Smooth muscle cell of bladder (primary cell): ENCODE results near the gene CBLC. TPM values are rescaled to one million over a fixed set of nuclear protein-coding genes. Genes with fewer than 3 reads are reported as not detected.

Experiments
- total RNA-seq: library from RNA; depleted of rRNA; stranded (reverse); fragments of >200 nt; gene quantifications from 2 replicates; pipeline ENCODE4 v1.2.3, GENCODE V29; 2014

The CBLC gene, protein sequence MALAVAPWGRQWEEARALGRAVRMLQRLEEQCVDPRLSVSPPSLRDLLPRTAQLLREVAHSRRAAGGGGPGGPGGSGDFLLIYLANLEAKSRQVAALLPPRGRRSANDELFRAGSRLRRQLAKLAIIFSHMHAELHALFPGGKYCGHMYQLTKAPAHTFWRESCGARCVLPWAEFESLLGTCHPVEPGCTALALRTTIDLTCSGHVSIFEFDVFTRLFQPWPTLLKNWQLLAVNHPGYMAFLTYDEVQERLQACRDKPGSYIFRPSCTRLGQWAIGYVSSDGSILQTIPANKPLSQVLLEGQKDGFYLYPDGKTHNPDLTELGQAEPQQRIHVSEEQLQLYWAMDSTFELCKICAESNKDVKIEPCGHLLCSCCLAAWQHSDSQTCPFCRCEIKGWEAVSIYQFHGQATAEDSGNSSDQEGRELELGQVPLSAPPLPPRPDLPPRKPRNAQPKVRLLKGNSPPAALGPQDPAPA
- total RNA-seq = 0.14 TPM in 1 of 2 replicates, not detected in the other

DNA sequence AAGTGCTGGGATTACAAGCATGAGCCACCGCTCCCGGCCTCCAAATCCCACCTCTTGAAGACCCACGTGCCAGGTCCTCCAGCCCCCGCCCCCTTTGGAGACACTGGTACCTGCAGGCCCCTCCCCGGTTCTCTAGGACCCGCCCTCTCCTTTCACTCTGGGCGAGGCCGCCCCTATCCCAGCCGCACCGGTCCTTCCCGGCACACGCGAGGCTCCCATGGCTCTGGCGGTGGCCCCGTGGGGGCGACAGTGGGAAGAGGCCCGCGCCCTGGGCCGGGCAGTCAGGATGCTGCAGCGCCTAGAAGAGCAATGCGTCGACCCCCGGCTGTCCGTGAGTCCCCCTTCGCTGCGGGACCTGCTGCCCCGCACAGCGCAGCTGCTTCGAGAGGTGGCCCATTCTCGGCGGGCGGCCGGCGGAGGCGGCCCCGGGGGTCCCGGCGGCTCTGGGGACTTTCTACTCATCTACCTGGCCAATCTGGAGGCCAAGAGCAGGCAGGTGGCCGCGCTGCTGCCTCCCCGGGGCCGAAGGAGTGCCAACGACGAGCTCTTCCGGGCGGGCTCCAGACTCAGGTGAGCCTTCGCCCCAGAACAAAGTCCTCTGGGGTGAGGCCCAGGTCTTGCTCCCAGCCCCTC is at the start of gene CBLC:
Gene CBLC, plus strand, starts transcription at position 176 of the 633 bp plus-strand sequence. Its CDS starts 42 bp downstream, at position 218.

DNA sequence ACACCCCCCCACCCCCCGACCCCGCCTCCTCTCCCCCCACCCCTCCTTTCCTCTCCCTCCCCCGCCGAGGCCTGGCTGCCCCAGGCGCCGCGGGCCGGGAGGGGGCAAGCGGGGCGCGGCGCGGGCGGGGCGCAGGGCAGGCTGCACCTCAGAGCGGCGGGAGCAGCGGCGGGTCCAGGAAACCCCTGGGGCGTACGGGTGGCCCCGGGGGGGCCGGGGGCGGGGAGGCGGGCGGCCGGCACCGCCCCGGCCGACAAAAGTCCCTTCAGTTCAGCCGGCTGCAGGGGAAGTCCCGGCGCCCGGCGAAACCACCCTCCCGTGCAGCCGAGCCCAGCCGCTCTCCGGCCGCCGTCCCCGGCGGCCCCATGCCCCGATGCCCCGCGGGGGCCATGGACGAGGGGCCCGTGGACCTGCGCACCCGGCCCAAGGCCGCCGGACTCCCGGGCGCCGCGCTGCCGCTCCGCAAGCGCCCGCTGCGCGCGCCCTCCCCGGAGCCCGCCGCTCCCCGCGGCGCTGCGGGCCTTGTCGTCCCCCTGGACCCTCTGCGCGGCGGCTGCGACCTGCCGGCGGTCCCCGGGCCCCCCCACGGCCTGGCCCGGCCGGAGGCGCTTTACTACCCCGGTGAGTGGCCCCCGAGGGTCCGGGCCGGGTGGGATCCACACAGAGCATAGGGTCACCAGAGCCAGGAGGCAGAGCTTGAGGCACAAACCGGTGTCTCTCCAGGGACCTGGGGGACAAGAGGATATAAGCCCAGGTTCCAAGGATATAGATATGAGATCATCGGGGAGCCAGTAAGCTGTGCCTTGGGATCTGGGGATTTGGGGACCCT is 29.1 kb upstream of the CBLC start, which contains the start of gene BCL3:
Gene BCL3, plus strand, starts transcription at position 283 of the 829 bp plus-strand sequence. Its CDS starts 83 bp downstream, at position 366.

DNA sequence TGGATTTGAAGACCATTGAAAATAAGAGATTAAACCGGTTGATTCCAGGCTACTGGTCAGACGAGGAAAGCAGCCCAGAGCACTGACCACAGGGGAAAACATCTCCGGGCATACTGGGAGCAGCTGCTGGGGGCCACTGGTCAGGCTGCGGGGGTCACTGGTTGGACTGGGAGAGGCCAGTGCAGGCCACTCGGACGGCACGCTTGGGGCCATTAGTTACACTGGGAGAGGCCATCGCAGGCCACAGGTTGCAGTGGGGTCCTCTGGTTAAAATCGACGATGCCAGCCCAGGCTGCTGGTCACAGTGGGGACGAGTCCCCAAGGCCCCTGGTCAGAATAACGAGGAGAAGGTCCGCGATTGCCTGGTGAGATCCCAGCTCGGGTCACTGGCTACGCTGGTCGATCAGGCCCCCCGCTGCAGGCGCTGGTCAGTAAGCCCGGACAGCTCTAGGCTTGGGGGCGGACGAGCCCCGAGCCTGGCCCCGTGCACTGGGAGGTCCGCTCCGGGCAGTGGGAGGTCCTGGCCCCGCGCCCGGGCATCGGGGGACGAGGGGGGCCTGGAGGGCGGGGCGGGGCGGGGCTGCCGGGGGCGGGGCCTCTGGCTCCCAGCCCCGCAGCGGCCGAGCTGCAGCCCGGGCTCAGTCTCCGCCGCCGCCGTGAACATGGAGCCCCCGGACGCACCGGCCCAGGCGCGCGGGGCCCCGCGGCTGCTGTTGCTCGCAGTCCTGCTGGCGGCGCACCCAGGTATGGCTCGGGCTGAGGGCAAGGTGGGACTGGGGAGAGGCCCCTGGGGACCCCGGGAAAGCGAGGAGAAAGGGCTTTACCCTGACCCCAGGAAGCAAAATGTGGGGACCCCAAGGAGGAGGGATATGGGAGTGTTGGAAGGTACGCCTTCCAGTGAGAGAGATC is 31.0 kb downstream of the CBLC start, which contains the start of gene BCAM:
Gene BCAM, plus strand, starts transcription at position 641 of the 909 bp plus-strand sequence. Its CDS starts 22 bp downstream, at position 663.

DNA sequence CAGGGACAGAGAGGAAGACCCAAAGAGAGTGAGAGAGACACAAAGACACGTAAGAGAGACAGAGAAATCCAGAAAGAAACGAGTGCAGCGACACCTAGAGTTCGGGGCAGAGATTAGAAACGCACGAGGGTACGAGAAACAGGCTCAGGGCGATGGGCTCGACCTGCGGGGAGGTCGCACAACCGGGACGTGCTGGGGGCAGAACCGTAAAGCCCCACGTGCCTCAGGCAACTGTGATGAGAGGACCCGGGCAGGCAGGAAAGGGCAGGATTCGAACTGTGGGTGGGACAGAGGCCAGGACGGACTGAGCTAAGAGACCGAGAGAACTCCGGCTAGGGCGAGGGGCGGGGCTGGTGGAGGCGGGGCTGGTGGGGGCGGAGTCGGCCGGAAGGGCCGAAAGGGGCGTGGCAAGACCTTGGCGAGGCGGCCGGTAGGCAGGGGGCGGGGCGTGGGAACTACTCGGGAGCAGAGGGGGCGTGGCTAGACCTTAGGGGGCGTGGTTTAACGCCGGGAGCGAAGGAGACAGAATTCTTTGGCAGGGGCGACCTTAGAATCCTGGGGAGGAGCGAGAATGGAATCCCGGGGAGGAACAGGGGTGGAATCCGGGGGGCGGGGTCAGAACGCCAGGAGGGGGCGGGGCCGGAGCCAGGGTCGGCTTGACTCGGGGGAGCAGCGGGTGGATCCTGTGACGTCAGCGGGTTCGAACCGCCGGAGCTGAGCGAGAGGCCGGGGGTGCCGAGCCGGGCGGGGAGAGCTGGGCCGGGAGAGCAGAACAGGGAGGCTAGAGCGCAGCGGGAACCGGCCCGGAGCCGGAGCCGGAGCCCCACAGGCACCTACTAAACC is 68.1 kb downstream of the CBLC start, which contains the start of gene NECTIN2:
Gene NECTIN2, plus strand, starts transcription at position 686 of the 843 bp plus-strand sequence. CDS start 229 bp downstream, outside the sequence.

Other genes starting within 250 kb of the CBLC start
- gene CEACAM20, start 248.2 kb upstream of the CBLC start, total RNA-seq = not detected in 2 replicates
- gene IGSF23, start 164.3 kb upstream of the CBLC start, total RNA-seq = not detected in 2 replicates
- gene PVR, start 134.0 kb upstream of the CBLC start, total RNA-seq = 40.5 and 52.5 TPM in 2 replicates
- 2.0 and 2.4 TPM in 2 replicates for gene CEACAM19, start 106.4 kb upstream of the CBLC start, total RNA-seq
- gene CEACAM16, start 78.7 kb upstream of the CBLC start, total RNA-seq = not detected in 2 replicates
- 6.3 and 8.0 TPM in 2 replicates for gene BCL3, start 29.2 kb upstream of the CBLC start, total RNA-seq
- gene BCAM, start 31.2 kb downstream of the CBLC start, total RNA-seq = 5.0 and 6.1 TPM in 2 replicates
- 57.8 and 61.3 TPM in 2 replicates for gene NECTIN2, start 68.4 kb downstream of the CBLC start, total RNA-seq
- gene TOMM40, start 113.4 kb downstream of the CBLC start, total RNA-seq = 31.4 and 35.1 TPM in 2 replicates
- 7.7 and 18.3 TPM in 2 replicates for gene APOE, start 127.9 kb downstream of the CBLC start, total RNA-seq
- 1.8 and 3.6 TPM in 2 replicates for gene APOC1, start 136.7 kb downstream of the CBLC start, total RNA-seq
- gene APOC4, start 164.3 kb downstream of the CBLC start, total RNA-seq = not detected in 2 replicates
- not detected in 2 replicates for gene APOC2, start 168.2 kb downstream of the CBLC start, total RNA-seq
- gene CLPTM1, start 177.5 kb downstream of the CBLC start, total RNA-seq = 29.7 and 36.5 TPM in 2 replicates
- 5.5 and 7.3 TPM in 2 replicates for gene RELB, start 223.6 kb downstream of the CBLC start, total RNA-seq